Fibroblast of skin of right quadriceps (primary cell): ENCODE data around the gene SLC9B2.
"Not testable (repeated sequence)": the region's sequence is repeated elsewhere in the genome, so short reads cannot be mapped to it uniquely, and the experiment has no call there.

Experiments used
- DNase-seq: peaks from one replicate; pipeline ENCODE4 v3.0.0-alpha.2; 2013

Gene SLC9B2

GRCh38 chr4:103012551-103012950, 64.0 kb downstream of the SLC9B2 start:
- no peak for DNase-seq

- DNase-seq = peak; percentile 57
These were observed 64.5 kb downstream of the SLC9B2 start for GRCh38 chr4:103012060-103012459.

GRCh38 chr4:103011378-103012025, 65.1 kb downstream of the SLC9B2 start:
- peak; percentile 3 for DNase-seq

GRCh38 chr4:103010804-103011203, 65.8 kb downstream of the SLC9B2 start:
- DNase-seq = no peak

GRCh38 chr4:103008875-103009729, 67.5 kb downstream of the SLC9B2 start:
- peak; percentile 69 for DNase-seq

- peak; percentile 8 for DNase-seq
These were observed 74.0 kb downstream of the SLC9B2 start for GRCh38 chr4:103002551-103002950.

- DNase-seq = no peak
These were observed 81.8 kb downstream of the SLC9B2 start for GRCh38 chr4:102994803-102995202.

GRCh38 chr4:102993985-102994384, 82.6 kb downstream of the SLC9B2 start:
- DNase-seq = not testable (repeated sequence)

GRCh38 chr4:102988429-102989020, 88.0 kb downstream of the SLC9B2 start:
- no peak for DNase-seq

GRCh38 chr4:102981005-102981404, 95.6 kb downstream of the SLC9B2 start:
- no peak for DNase-seq
